SK-N-DZ (cell line): ENCODE results near the gene LIN37.
"Not testable (repeated sequence)": the region's sequence is repeated elsewhere in the genome, so short reads cannot be mapped to it uniquely, and the experiment has no call there.

ENCODE experiments used
- DNase-seq: peaks from one replicate; pipeline ENCODE4 v3.0.0-alpha.2; 2015; ENCODE audit warnings: low spot score

Gene LIN37

DNA sequence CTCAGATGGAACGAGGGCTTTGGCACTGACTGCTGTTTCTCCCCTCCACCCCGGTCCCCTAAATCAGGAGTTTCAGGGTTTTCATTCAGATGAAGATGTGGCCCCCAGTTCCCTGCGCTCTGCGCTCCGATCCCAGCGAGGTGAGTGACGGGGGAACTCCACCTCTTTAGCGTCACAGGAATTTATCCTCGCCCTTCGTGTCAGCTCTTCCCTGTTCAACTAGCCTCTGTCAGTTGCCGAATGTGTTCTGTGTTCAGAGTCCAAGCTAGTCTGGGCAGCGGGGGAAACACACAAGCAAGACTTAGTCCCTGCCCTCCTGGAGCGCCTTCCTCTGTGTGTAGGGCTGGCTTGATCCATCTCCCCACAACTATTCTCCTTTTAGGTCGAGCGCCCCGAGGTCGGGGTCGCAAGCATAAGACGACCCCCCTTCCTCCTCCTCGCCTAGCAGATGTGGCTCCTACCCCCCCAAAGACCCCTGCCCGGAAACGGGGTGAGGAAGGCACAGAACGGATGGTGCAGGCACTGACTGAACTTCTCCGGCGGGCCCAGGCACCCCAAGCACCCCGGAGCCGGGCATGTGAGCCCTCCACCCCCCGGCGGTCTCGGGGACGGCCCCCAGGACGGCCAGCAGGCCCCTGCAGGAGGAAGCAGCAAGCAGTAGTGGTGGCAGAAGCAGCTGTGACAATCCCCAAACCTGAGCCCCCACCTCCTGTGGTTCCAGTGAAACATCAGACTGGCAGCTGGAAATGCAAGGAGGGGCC is 28.8 kb upstream of the LIN37 start:
- no peak for DNase-seq

DNA sequence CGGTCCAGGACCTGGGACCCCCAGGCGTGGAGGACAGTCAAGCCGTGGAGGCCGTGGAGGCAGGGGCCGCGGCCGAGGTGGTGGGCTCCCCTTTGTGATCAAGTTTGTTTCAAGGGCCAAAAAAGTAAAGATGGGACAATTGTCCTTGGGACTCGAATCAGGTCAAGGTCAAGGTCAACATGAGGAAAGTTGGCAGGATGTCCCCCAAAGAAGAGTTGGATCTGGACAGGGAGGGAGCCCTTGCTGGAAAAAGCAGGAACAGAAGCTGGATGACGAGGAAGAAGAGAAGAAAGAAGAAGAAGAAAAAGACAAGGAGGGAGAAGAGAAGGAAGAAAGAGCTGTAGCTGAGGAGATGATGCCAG is 28.2 kb upstream of the LIN37 start:
- no peak for DNase-seq

DNA sequence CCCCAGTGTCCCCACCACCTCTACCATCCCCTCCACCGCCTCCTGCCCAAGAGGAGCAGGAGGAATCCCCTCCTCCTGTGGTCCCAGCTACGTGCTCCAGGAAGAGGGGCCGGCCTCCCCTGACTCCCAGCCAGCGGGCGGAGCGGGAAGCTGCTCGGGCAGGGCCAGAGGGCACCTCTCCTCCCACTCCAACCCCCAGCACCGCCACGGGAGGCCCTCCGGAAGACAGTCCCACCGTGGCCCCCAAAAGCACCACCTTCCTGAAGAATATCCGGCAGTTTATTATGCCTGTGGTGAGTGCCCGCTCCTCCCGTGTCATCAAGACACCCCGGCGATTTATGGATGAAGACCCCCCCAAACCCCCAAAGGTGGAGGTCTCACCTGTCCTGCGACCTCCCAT is 27.7 kb upstream of the LIN37 start:
- no peak for DNase-seq

GRCh38 chr19:35721374-35721773 is 27.0 kb upstream of the LIN37 start:
- DNase-seq = no peak

DNA sequence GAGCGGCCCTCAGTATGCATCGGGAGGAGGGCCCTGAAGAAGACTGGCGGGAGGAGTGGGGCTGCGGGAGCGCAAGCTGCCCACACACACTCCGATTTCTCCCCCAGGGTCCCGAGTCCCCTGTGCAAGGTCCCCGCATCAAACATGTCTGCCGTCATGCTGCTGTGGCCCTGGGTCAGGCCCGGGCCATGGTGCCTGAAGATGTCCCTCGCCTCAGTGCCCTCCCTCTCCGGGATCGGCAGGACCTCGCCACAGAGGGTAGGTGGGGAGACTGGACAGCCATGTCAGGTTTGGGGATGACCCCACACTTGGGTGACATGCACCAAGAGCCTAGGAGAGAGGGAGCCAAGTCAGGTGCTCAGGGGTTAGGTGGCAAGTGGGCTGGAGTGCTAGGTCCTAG is 25.9 kb upstream of the LIN37 start:
- DNase-seq = no peak

GRCh38 chr19:35722897-35723296 is 25.5 kb upstream of the LIN37 start:
- DNase-seq = no peak

GRCh38 chr19:35723671-35724070 is 24.7 kb upstream of the LIN37 start:
- DNase-seq = no peak

DNA sequence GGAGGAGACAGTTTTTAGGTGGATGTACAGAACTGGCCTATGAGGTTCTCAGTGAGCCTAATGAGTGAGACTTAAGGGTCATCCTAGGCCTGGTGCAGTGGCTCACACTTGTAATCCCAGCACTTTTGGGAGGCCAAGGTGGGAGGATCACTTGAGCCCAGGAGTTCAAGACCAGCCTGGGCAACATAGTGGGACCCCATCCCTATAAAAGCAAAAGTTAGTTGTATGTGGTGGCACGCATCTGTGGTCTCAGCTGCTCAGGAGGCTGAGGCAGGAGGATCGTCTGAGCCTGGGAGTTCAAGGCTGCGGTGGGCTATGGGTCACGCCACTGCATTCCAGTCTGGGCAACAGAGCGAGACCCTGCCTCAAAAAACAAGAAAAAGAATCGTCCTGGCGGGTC is 24.2 kb upstream of the LIN37 start:
- DNase-seq = not testable (repeated sequence)

DNA sequence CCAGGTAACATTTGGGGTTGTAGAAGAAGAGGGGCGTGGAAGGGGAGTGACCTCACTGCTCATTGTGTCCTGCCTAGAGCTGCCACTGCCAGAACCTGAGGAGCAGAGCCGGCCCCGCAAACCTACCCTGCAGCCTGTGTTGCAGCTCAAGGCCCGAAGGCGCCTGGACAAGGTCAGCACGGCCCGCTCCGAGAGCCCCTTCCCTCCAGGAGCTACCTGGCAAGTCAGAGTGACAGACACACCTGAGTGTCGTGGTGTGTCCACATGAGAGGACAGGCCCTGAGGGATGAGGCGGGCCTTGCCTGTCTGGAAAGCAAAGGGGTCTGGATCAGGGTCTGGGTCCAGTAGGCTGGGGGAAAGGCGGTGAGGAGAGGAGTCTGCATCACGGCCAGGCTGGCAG is 23.8 kb upstream of the LIN37 start:
- no peak for DNase-seq

DNA sequence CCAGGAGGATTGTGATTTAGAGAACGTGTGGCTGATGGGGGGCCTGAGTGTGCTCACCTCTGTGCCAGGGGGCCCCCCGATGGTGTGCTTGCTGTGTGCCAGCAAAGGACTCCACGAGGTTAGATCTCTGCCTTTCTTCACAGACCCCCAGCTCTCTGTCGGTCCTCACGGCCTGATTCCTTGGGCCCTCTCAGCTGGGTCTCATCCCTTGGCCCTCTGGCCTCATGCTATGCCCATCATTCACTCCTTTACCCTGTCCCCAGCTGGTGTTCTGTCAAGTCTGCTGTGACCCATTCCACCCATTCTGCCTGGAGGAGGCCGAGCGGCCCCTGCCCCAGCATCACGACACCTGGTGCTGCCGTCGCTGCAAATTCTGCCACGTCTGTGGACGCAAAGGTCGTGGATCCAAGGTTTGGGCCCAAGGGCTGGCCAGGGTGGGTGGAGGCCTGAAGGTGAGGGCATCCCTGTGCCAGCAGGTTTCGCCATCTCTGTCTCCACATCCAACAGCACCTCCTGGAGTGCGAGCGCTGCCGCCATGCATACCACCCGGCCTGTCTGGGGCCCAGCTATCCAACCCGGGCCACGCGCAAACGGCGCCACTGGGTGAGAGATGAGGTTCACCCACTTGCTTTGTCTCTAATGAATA is 23.0 kb upstream of the LIN37 start:
- no peak for DNase-seq

DNA sequence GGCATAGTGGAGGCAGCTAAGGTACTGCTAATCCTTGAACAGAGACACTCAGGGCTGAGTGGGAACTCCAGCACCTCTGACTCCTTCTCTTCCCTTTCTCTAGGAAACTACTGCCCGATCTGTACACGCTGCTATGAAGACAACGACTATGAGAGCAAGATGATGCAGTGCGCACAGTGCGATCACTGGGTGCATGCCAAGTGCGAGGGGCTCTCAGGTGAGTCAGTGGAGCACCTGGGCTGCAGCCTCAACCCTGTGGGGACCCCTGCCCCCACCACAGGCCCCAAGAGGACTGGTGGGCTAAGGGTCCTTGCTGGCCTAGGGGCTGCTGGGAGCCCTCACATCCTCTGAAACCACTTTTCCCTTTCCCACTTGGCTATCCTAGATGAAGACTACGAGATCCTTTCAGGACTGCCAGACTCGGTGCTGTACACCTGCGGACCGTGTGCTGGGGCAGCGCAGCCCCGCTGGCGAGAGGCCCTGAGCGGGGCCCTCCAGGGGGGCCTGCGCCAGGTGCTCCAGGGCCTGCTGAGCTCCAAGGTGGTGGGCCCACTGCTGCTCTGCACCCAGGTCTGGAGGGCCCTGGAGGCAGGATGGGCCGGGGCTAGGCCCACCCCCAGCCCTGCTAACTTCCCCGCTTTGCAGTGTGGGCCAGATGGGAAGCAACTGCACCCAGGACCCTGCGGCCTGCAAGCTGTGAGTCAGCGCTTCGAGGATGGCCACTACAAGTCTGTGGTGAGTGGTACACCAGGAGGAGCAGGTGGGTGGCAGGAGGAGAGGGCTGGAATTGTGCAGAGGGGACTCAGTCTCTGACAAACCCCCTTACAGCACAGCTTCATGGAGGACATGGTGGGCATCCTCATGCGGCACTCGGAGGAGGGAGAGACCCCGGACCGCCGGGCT is 21.1 kb upstream of the LIN37 start:
- no peak for DNase-seq

DNA sequence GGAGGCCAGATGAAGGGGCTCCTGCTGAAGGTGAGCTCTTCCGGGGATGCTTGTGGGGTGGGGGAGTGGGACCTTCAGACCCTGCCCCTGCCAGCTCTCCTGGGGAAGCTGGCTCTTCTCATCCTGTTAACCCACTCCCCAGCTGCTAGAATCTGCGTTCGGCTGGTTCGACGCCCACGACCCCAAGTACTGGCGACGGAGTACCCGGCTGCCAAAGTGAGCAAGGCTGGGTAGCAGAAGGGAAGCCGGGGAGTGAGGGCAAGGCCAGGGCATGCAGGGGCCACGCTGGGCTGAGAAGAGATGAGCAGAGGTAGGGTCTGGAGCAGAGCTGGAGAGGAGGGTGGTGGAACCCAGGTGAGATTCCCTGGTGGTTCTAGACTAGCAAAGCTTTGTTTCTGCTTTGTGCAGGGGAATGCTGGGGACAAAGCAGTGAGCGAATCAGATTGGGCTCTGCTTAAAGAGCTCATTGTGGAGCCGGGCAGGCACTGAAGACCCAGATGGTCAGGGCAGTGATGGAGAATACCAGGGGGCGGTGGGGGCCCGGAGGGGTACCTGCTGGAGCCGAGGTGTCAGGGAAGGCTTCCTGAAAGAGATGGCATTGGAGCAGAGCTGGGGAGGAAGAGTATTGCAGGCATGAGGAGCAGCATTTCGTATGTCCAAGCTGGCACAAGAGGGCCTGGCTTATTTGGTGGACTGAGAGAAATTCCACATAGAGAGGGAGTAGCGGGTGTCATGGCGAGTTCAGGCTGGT is 20.2 kb upstream of the LIN37 start:
- DNase-seq = no peak

- DNase-seq = no peak
These were observed 19.4 kb upstream of the LIN37 start for GRCh38 chr19:35729021-35729420.

DNA sequence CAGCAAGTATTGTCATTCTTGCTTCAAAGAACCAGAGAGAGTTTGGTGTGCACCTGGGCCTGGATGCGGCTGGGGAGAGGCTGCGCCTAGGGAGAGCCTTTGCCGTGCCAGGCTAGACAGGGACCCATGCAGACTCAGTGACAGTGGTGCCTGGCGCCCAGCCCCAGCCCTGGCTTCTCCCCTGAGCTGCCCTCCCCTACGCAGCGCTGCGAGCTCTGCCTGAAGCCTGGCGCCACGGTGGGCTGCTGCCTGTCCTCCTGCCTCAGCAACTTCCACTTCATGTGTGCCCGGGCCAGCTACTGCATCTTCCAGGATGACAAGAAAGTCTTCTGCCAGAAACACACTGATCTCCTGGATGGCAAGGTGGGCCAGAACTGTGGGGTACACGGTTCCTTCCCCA is 18.6 kb upstream of the LIN37 start:
- no peak for DNase-seq

DNA sequence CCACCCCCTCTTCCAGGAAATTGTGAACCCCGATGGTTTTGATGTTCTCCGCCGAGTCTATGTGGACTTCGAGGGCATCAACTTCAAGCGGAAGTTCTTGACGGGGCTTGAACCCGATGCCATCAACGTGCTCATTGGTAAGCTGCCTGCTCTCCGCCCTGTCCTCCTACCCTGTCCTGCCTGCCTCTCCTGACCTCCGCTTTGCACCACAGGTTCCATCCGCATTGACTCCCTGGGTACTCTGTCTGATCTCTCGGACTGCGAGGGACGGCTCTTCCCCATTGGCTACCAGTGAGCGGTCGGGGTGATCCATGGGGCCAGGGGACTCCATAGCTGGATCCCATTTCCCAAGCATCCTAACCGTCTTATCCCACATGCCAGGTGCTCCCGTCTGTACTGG is 18.1 kb upstream of the LIN37 start:
- DNase-seq = no peak

DNA sequence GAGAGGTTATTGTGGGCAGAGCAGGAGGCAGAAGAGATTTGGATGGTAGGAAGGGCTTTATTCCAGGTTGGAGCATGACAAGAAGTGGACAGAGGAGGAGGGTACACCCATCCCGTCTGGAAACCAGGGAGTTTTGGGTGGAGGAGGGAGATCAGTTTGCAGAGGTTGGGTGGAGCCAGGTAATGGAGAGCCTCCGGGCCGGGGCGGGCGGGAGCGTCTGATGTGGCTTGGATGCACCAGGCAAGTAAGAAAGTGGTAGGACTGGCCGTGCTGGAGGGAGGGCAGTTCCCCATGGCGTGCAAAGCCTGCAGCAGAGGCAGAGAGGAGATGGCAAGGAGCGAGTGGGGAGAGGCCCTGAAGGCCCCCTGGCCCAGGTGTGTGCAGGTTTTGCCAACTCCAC is 17.0 kb upstream of the LIN37 start:
- no peak for DNase-seq

DNA sequence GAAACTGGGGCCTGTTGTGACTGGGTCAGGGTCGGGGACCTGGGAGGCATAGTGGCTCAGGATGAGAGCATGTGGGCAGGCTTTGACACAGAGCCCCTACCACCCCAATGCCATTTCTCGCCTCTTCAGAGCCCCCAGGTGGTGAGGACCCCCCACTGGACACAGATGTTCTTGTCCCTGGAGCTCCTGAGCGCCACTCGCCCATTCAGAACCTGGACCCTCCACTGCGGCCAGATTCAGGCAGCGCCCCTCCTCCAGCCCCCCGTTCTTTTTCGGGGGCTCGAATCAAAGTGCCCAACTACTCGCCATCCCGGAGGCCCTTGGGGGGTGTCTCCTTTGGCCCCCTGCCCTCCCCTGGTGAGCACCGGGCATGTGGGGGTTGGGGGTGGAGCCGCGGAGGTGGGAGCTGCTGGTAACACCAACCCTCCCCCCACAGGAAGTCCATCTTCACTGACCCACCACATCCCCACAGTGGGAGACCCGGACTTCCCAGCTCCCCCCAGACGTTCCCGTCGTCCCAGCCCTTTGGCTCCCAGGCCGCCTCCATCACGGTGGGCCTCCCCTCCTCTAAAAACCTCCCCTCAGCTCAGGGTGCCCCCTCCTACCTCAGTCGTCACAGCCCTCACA is 16.5 kb upstream of the LIN37 start:
- no peak for DNase-seq

GRCh38 chr19:35732540-35733179 is 15.7 kb upstream of the LIN37 start:
- no peak for DNase-seq

DNA sequence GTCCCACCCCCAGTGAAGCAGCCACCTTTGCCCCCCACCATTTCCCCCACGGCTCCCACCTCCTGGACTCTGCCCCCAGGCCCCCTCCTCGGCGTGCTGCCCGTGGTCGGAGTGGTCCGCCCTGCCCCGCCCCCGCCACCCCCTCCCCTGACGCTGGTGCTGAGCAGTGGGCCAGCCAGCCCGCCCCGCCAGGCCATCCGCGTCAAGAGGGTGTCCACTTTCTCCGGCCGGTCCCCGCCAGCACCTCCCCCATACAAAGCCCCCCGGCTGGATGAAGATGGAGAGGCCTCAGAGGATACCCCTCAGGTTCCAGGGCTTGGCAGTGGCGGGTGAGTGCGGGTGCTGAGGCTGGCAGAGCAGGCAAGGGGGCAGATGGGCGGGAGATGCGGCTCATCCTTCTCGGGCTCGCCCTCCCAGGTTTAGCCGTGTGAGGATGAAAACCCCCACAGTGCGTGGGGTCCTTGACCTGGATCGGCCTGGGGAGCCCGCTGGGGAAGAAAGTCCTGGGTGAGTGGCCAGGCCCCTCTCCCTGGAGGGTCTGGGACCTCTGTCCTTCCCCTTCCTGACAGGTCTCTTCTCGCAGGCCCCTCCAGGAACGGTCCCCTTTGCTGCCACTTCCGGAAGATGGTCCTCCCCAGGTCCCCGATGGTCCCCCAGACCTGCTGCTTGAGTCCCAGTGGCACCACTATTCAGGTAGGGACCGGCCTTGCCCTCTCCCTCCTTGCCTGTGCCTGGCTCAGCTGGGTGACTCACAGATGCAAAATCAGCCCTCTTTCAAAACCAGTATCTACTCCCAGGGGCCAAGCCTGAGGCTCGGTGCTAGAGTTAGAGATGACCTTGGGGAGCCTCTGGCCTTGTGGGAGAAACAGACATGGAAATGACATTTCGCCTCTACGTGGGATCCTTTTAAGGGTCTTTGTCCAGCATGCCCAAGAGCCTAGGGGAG is 14.9 kb upstream of the LIN37 start:
- DNase-seq = no peak

- no peak for DNase-seq
These were observed 14.1 kb upstream of the LIN37 start for GRCh38 chr19:35734273-35734672.
